ENCODE results near the gene TMEM273. TPM values are rescaled to one million over a fixed set of nuclear protein-coding genes. Genes with fewer than 3 reads are reported as not detected.

The TMEM273 gene
- total RNA-seq, 5 donors from 2014 or later (not counting 1 experiment from before 2014, with no cell fraction given): 8.4 to 22.9 (median 15.6) TPM

DNA sequence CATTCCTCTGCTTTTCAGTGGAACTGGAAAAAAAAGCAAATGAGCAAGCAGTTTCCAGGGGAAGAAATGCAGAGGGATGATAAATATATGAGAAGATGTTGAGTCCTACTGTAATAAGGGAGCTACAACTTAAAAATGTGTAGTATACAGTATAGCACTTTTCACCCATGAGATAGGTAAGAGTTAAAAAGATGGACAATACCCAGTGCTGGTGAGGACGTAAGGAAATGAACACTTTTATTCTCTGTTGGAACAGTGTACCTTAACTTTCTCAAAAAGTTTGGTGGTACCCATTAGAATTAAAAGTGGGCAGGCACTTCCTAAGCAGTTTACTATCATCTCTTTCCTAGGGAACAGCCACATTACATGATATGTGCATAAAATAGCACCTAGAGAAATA, 51.7 kb downstream of the TMEM273 start:
- Mint-ChIP-seq H3K9me3 (peaks cover 0 to 4% (median 2%) of the 10 kb centered on the region in 3 donors), H3K27me3 (peaks cover 3 to 15% of the 10 kb centered on the region in 2 donors), H3K4me3 (no peak overlapping the region), H3K4me1 (peaks cover 0 to 9% (median 0%) of the 10 kb centered on the region in 3 donors), H3K27ac (no peak overlapping the region), H3K36me3 (no peaks in the 10 kb centered on the region)
- no peaks in the 10 kb centered on the region for H3K9me3 ChIP-seq
- DNase-seq (no peak), ATAC-seq (replicated peaks in 1 of 4) (no peak)
- ChIA-PET CTCF (no interaction called here), POLR2A (no interaction called here)
- H3K36me3 ChIP-seq (ENCODE audit: control insufficient read depth in 2 of 2, extremely low read depth in 1 of 2, insufficient read depth in 1 of 2, low read length in 1 of 2): no peaks in the 10 kb centered on the region
- H3K27ac ChIP-seq (ENCODE audit: low read length): no peak overlapping the region
- no peaks in the 10 kb centered on the region for H3K4me1 ChIP-seq (ENCODE audit: control insufficient read depth in 1 of 2, extremely low read depth in 1 of 2, insufficient read depth in 2 of 2, low read length in 2 of 2)
- H3K27me3 ChIP-seq (replicated peaks in 1 of 2; ENCODE audit: control insufficient read depth in 2 of 2, extremely low read depth in 1 of 2, insufficient read depth in 2 of 2, low read length in 1 of 2): peaks cover 0 to 20% of the 10 kb centered on the region in 2 experiments
- WGBS (ENCODE audit: insufficient coverage): no CpG with 5 or more reads among the region's 1 CpG
- no peak overlapping the region for H3K4me3 ChIP-seq (ENCODE audit: control insufficient read depth in 1 of 2, extremely low read depth in 1 of 2, low read length in 1 of 2)

DNA sequence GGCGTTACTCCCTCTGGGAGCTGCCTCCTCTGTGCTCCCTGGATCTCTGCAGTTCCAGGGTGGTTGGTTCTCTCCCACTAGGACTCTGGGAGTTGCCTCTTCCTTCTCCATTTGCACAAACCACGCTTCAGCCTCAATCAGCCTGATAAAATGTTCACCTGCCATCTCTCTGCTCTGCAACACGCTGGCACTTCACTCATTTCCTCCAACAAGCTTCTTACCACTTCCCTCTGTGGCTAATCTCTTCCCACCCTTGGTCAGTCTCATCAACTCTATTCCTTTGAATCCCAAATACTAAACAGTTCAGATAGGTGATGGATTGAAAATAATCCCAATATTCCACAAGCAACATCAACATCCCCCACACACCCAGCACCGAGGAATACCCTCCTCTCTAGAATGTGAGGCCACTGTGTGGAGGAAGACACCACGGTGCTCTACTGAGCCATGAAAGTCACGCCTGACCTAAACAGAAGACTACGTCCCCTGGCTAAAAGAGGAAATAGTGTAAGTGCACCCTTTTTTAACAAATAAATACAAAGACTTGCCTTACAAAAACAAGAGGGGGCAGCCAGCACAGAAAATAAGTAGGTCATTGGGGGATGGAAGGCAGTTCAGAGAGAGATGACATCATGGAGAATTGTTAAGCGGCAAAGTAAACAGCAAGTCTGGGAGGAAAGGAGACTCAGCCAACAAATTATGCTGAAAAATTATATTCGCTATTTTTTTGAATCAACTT, 52.4 kb downstream of the TMEM273 start:
- Histone ChIP-seq H3K36me3 (ENCODE audit: control insufficient read depth in 2 of 2, extremely low read depth in 1 of 2, insufficient read depth in 1 of 2, low read length in 1 of 2) (no peaks in the 10 kb centered on the region), H3K9me3 (no peaks in the 10 kb centered on the region), H3K4me1 (ENCODE audit: control insufficient read depth in 1 of 2, extremely low read depth in 1 of 2, insufficient read depth in 2 of 2, low read length in 2 of 2) (no peaks in the 10 kb centered on the region), H3K27me3 (replicated peaks in 1 of 2; ENCODE audit: control insufficient read depth in 2 of 2, extremely low read depth in 1 of 2, insufficient read depth in 2 of 2, low read length in 1 of 2) (peaks cover 0 to 24% of the 10 kb centered on the region in 2 experiments), H3K4me3 (ENCODE audit: control insufficient read depth in 1 of 2, extremely low read depth in 1 of 2, low read length in 1 of 2) (no peak overlapping the region), H3K27ac (ENCODE audit: low read length) (no peak overlapping the region)
- ChIA-PET CTCF (no interaction called here), POLR2A (no interaction called here)
- Mint-ChIP-seq H3K4me1 (peaks cover 0 to 9% (median 0%) of the 10 kb centered on the region in 3 donors), H3K4me3 (no peak overlapping the region), H3K27me3 (peaks cover 3 to 15% of the 10 kb centered on the region in 2 donors), H3K36me3 (no peaks in the 10 kb centered on the region), H3K27ac (no peak overlapping the region), H3K9me3 (peaks cover 0 to 4% (median 2%) of the 10 kb centered on the region in 3 donors)
- 53% methylated on average over 2 of the region's 9 CpGs for WGBS (ENCODE audit: insufficient coverage)
- DNase-seq (no peak), ATAC-seq (replicated peaks in 1 of 4) (no peak)

DNA sequence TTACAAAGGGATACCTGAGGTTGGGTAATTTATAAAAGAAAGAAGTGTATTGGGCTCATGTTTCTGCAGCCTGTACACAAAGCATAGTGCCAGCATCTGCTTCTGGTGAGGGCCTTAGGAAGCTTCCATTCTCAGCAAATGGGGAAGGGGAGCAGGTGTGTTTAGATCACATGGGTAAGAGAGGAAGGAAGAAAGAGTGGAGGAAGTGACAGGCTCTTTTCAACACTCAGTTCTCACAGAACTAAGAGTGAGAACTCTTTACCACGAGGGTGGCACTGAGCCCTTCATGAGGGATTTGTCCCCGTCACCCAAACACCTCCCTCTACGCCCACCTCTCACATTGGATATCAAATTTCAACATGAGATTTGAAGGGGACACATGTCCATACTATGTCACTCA, 53.9 kb downstream of the TMEM273 start:
- WGBS (ENCODE audit: insufficient coverage): 40% methylated on average over 1 of the region's 3 CpGs
- peaks cover 0 to 9% (median 0%) of the 10 kb centered on the region in 3 donors for H3K4me1 Mint-ChIP-seq
- ChIA-PET POLR2A (no interaction called here), CTCF (no interaction called here)
- H3K9me3 Mint-ChIP-seq: peaks cover under 1 to 4% (median 2%) of the 10 kb centered on the region in 3 donors
- no peak overlapping the region for H3K4me3 Mint-ChIP-seq
- Histone ChIP-seq H3K4me3 (ENCODE audit: control insufficient read depth in 1 of 2, extremely low read depth in 1 of 2, low read length in 1 of 2) (no peak overlapping the region), H3K9me3 (no peaks in the 10 kb centered on the region), H3K4me1 (ENCODE audit: control insufficient read depth in 1 of 2, extremely low read depth in 1 of 2, insufficient read depth in 2 of 2, low read length in 2 of 2) (no peaks in the 10 kb centered on the region), H3K27me3 (replicated peaks in 1 of 2; ENCODE audit: control insufficient read depth in 2 of 2, extremely low read depth in 1 of 2, insufficient read depth in 2 of 2, low read length in 1 of 2) (peaks cover 0 to 22% of the 10 kb centered on the region in 2 experiments), H3K36me3 (ENCODE audit: control insufficient read depth in 2 of 2, extremely low read depth in 1 of 2, insufficient read depth in 1 of 2, low read length in 1 of 2) (no peaks in the 10 kb centered on the region), H3K27ac (ENCODE audit: low read length) (no peak overlapping the region)
- DNase-seq: no peak
- no peaks in the 10 kb centered on the region for H3K36me3 Mint-ChIP-seq
- H3K27me3 Mint-ChIP-seq: peaks cover 7 to 18% of the 10 kb centered on the region in 2 donors
- ATAC-seq (replicated peaks in 1 of 4): no peak
- no peak overlapping the region for H3K27ac Mint-ChIP-seq

DNA sequence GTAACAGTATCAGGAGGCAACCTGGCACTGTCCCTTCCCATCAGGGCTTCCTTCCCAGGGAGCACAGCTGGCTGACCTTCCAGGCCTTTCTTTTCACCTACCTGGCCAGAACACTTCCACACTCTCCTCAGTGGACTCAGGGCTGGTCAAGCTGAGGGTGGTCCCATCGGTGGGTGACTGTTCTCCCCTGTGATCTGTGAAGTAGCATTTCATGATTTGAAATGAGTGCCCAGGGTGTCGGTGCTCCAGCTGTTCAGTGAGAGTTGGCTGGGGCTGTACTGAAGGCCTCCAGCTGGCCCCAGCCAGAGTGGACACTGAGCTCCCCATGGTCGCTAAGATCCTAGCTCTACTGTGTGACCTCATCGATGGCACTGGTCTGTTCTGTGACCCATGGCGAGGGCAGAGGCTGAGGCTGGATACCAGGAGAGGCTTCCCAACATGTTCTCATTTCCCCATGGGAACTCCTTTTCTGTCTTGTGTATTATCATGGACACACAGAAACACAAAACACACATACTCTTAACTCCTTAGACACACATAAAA, 54.4 kb downstream of the TMEM273 start, which contains the start of gene FAM170B:
FAM170B (minus strand) TSS at position 316 of the 543 bp plus-strand sequence; CDS start at position 213, 103 bp downstream.
- no peak for DNase-seq
- no peak within 1 kb of the TSS for H3K27ac Mint-ChIP-seq
- no peak within 1 kb of the TSS for H3K4me3 Mint-ChIP-seq
- peaks cover 13 to 24% of the 10 kb centered on the region in 2 donors for H3K27me3 Mint-ChIP-seq
- H3K9me3 Mint-ChIP-seq: peaks cover 2 to 5% (median 4%) of the 10 kb centered on the region in 3 donors
- ATAC-seq (replicated peaks in 1 of 4): no peak
- WGBS (ENCODE audit: insufficient coverage): 89% methylated on average over 5 of the region's 5 CpGs
- Histone ChIP-seq H3K27me3 (replicated peaks in 1 of 2; ENCODE audit: control insufficient read depth in 2 of 2, extremely low read depth in 1 of 2, insufficient read depth in 2 of 2, low read length in 1 of 2) (peaks cover 0 to 21% of the 10 kb centered on the region in 2 experiments), H3K27ac (ENCODE audit: low read length) (no peak within 1 kb of the TSS), H3K9me3 (no peaks in the 10 kb centered on the region), H3K4me1 (ENCODE audit: control insufficient read depth in 1 of 2, extremely low read depth in 1 of 2, insufficient read depth in 2 of 2, low read length in 2 of 2) (no peaks in the 10 kb centered on the region), H3K4me3 (ENCODE audit: control insufficient read depth in 1 of 2, extremely low read depth in 1 of 2, low read length in 1 of 2) (no peak within 1 kb of the TSS), H3K36me3 (ENCODE audit: control insufficient read depth in 2 of 2, extremely low read depth in 1 of 2, insufficient read depth in 1 of 2, low read length in 1 of 2) (no peaks in the 10 kb centered on the region)
- POLR2A ChIA-PET: no interaction called here
- no peaks in the 10 kb centered on the region for H3K36me3 Mint-ChIP-seq
- peaks cover 0 to 9% (median 0%) of the 10 kb centered on the region in 3 donors for H3K4me1 Mint-ChIP-seq
- CTCF ChIA-PET: no interaction called here

DNA sequence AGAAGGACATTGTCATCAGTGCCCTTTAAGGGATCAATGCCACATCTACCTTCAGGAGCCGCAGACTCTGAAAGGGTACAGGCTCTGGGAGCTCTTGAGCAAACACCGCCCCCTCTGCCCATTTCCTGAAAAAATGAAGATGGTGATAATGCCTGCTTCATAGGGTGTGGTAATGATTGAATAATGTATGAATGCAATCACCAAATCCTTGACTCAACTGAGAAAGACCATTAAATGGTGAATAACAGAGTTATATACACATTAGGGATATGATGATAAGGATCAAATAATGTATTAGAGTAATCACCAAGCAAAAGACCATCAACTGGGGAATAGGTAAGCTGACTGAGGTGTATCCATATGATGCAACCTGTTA, 55.8 kb downstream of the TMEM273 start:
- no peaks in the 10 kb centered on the region for H3K36me3 Mint-ChIP-seq
- H3K4me1 Mint-ChIP-seq: peaks cover 0 to 9% (median 0%) of the 10 kb centered on the region in 3 donors
- CTCF ChIA-PET: no interaction called here
- no peak overlapping the region for H3K27ac Mint-ChIP-seq
- no CpG with 5 or more reads among the region's 2 CpGs for WGBS (ENCODE audit: insufficient coverage)
- no peak for ATAC-seq (replicated peaks in 1 of 4)
- no peak overlapping the region for H3K4me3 Mint-ChIP-seq
- H3K36me3 ChIP-seq (ENCODE audit: control insufficient read depth in 2 of 2, extremely low read depth in 1 of 2, insufficient read depth in 1 of 2, low read length in 1 of 2): no peaks in the 10 kb centered on the region
- peaks cover 2 to 11% (median 4%) of the 10 kb centered on the region in 3 donors for H3K9me3 Mint-ChIP-seq
- H3K27me3 Mint-ChIP-seq: peaks cover 21 to 33% of the 10 kb centered on the region in 2 donors
- POLR2A ChIA-PET: no interaction called here
- peaks cover 0 to 22% of the 10 kb centered on the region in 2 experiments for H3K27me3 ChIP-seq (replicated peaks in 1 of 2; ENCODE audit: control insufficient read depth in 2 of 2, extremely low read depth in 1 of 2, insufficient read depth in 2 of 2, low read length in 1 of 2)
- no peaks in the 10 kb centered on the region for H3K4me1 ChIP-seq (ENCODE audit: control insufficient read depth in 1 of 2, extremely low read depth in 1 of 2, insufficient read depth in 2 of 2, low read length in 2 of 2)
- no peaks in the 10 kb centered on the region for H3K9me3 ChIP-seq
- H3K4me3 ChIP-seq (ENCODE audit: control insufficient read depth in 1 of 2, extremely low read depth in 1 of 2, low read length in 1 of 2): no peak overlapping the region
- H3K27ac ChIP-seq (ENCODE audit: low read length): no peak overlapping the region
- DNase-seq: no peak

DNA sequence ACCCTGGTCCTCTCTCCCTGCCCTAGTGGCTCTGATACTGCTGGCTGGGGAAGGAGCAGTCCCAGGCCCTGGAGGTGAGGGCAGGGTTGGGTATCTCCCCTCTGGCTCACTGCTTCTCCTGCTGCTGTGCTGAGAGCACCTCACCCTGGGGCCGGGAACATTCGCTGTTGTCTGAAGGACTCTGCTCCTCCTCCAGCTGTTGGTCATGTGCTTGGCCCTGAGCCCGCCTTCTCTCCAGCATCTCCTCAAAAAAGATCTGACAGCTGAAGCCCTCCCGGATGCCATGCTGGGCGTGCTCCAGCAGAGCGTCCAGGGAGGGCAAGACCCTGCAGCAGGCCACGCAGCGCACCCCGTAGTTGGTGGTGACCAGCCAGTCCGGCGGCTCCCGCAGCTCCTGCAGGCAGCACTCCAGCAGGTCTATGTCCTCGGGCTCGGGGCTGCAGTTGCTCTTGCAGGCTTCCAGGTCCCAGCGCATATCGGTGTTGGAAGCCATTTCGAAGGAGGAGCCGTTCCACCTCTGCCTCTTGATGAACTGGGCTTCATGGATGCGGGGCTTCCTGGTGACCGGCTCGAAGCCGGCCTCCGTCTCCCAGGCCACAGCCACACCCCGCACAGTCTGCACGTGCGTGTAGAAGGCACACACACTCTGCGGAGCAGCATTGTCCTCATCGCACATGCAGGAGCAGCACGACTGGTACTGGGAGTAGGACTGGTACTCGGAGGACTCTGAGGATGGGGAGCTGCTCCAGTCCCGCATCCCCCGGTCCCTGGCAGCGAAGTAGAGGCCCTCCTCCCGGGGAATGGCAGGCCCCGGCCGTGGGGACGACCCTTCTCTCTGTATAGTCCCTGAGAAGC, 56.5 kb downstream of the TMEM273 start:
- 88% methylated on average over 37 of the region's 37 CpGs for WGBS (ENCODE audit: insufficient coverage)
- POLR2A ChIA-PET: no interaction called here
- H3K27ac Mint-ChIP-seq: no peak overlapping the region
- Histone ChIP-seq H3K4me1 (ENCODE audit: control insufficient read depth in 1 of 2, extremely low read depth in 1 of 2, insufficient read depth in 2 of 2, low read length in 2 of 2) (no peaks in the 10 kb centered on the region), H3K4me3 (ENCODE audit: control insufficient read depth in 1 of 2, extremely low read depth in 1 of 2, low read length in 1 of 2) (no peak overlapping the region), H3K9me3 (no peaks in the 10 kb centered on the region), H3K27ac (ENCODE audit: low read length) (no peak overlapping the region), H3K36me3 (ENCODE audit: control insufficient read depth in 2 of 2, extremely low read depth in 1 of 2, insufficient read depth in 1 of 2, low read length in 1 of 2) (no peaks in the 10 kb centered on the region), H3K27me3 (replicated peaks in 1 of 2; ENCODE audit: control insufficient read depth in 2 of 2, extremely low read depth in 1 of 2, insufficient read depth in 2 of 2, low read length in 1 of 2) (peaks cover 0 to 22% of the 10 kb centered on the region in 2 experiments)
- CTCF ChIA-PET: no interaction called here
- H3K27me3 Mint-ChIP-seq: peaks cover 21 to 30% of the 10 kb centered on the region in 2 donors
- H3K4me3 Mint-ChIP-seq: no peak overlapping the region
- no peaks in the 10 kb centered on the region for H3K36me3 Mint-ChIP-seq
- peaks cover 0 to 9% (median 0%) of the 10 kb centered on the region in 3 donors for H3K4me1 Mint-ChIP-seq
- no peak for ATAC-seq (replicated peaks in 1 of 4)
- peaks cover 2 to 11% (median 4%) of the 10 kb centered on the region in 3 donors for H3K9me3 Mint-ChIP-seq
- no peak for DNase-seq

Data from T-cell (primary cell).